ENCODE data around the gene ZMYM4. TPM values are rescaled to one million over a fixed set of nuclear protein-coding genes. Genes with fewer than 3 reads are reported as not detected.

ZMYM4 gene
- total RNA-seq, 3 donors from 2014 or later (not counting 1 experiment from before 2014, with no cell fraction given) = 41.0 to 48.0 (median 45.8) TPM

GRCh38 chr1:35290452-35290851 is 21.9 kb downstream of the ZMYM4 start:
- H3K4me1 ChIP-seq (ENCODE audit: control insufficient read depth, insufficient read depth, low read length) = no peaks in the 10 kb centered on the region
- ATAC-seq (no peak), DNase-seq (no peak)
- peaks cover 2% of the 10 kb centered on the region for H3K36me3 ChIP-seq (ENCODE audit: control insufficient read depth, insufficient read depth, low read length)
- H3K4me3 ChIP-seq (ENCODE audit: low read length) = no peak overlapping the region
- no peaks in the 10 kb centered on the region for H3K9me3 ChIP-seq (ENCODE audit: control insufficient read depth, insufficient read depth, low read length)
- Mint-ChIP-seq H3K27me3 (ENCODE audit: low read depth in 2 of 2) (no peaks in the 10 kb centered on the region), H3K4me3 (no peak overlapping the region), H3K27ac (no peak overlapping the region), H3K9me3 (no peaks in the 10 kb centered on the region), H3K36me3 (no peaks in the 10 kb centered on the region), H3K4me1 (peaks cover 12 to 27% of the 10 kb centered on the region in 2 donors)
- intact Hi-C loops (cut with micrococcal nuclease) = no loop called here
- no peak for TF ChIP-seq CTCF (IDR thresholded peaks at IDR 0.05)
- no peaks in the 10 kb centered on the region for H3K27me3 ChIP-seq (ENCODE audit: control insufficient read depth, insufficient read depth, low read length)
- H3K27ac ChIP-seq (ENCODE audit: low read length) = no peak overlapping the region
- 100% methylated on average over 2 of the region's 2 CpGs for WGBS (ENCODE audit: insufficient coverage)

DNA sequence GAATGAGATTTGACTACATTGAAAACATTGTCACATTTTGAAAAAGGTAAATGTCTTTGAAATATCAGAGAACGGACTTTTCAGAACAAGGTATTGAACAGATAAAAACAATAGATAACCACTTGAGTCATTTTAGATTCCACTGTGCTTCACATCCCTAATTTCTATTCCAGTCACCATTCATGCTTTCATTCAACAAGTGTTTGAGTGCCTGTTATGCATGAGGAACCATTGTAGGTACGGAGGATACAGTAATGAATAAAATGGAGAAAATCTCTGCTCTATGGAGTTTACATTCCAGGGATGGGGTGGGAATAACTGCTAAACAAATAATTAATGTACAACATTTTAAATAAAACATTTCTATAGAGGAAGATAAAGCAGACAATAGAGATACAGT is 26.3 kb downstream of the ZMYM4 start:
- Histone ChIP-seq H3K9me3 (ENCODE audit: control insufficient read depth, insufficient read depth, low read length) (no peaks in the 10 kb centered on the region), H3K27me3 (ENCODE audit: control insufficient read depth, insufficient read depth, low read length) (no peaks in the 10 kb centered on the region), H3K4me1 (ENCODE audit: control insufficient read depth, insufficient read depth, low read length) (no peaks in the 10 kb centered on the region), H3K36me3 (ENCODE audit: control insufficient read depth, insufficient read depth, low read length) (peaks cover 4% of the 10 kb centered on the region), H3K4me3 (ENCODE audit: low read length) (no peak overlapping the region), H3K27ac (ENCODE audit: low read length) (no peak overlapping the region)
- DNase-seq (no peak), ATAC-seq (no peak)
- 100% methylated on average over 2 of the region's 2 CpGs for WGBS (ENCODE audit: insufficient coverage)
- no peaks in the 10 kb centered on the region for H3K36me3 Mint-ChIP-seq
- H3K4me1 Mint-ChIP-seq = peaks cover 7 to 12% of the 10 kb centered on the region in 2 donors
- no peak overlapping the region for H3K27ac Mint-ChIP-seq
- H3K27me3 Mint-ChIP-seq (ENCODE audit: low read depth in 2 of 2) = no peaks in the 10 kb centered on the region
- no peak overlapping the region for H3K4me3 Mint-ChIP-seq
- intact Hi-C loops (cut with micrococcal nuclease) = no loop called here
- no peak for TF ChIP-seq CTCF (IDR thresholded peaks at IDR 0.05)
- H3K9me3 Mint-ChIP-seq = no peaks in the 10 kb centered on the region

DNA sequence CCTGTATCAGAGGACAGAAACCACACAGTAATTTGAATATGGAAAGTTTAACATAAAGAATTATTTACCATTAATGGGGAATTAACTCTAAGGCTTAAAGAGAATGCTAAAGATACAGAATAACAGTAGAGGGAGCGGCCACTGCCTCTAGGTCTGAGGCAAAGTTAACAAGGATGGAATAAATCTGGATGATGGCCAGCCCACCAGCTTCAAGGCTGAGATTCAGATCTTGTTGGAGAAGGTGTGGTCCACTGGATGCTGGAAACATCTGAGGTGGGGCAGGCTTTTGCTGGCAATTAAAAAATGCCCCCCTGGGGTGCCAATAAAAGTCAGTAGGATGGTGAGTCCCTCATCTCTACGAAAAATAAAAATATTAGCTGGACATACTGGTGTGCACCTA is 29.4 kb downstream of the ZMYM4 start:
- Mint-ChIP-seq H3K27ac (no peak overlapping the region), H3K4me1 (peaks cover 11 to 15% of the 10 kb centered on the region in 2 donors), H3K27me3 (ENCODE audit: low read depth in 2 of 2) (no peaks in the 10 kb centered on the region), H3K4me3 (no peak overlapping the region), H3K36me3 (no peaks in the 10 kb centered on the region), H3K9me3 (no peaks in the 10 kb centered on the region)
- ATAC-seq = no peak
- no peaks in the 10 kb centered on the region for H3K9me3 ChIP-seq (ENCODE audit: control insufficient read depth, insufficient read depth, low read length)
- TF ChIP-seq CTCF (IDR thresholded peaks at IDR 0.05) = no peak
- H3K27ac ChIP-seq (ENCODE audit: low read length) = no peak overlapping the region
- no peaks in the 10 kb centered on the region for H3K4me1 ChIP-seq (ENCODE audit: control insufficient read depth, insufficient read depth, low read length)
- no peak for DNase-seq
- H3K36me3 ChIP-seq (ENCODE audit: control insufficient read depth, insufficient read depth, low read length) = peaks cover 2% of the 10 kb centered on the region
- 90% methylated on average over 2 of the region's 2 CpGs for WGBS (ENCODE audit: insufficient coverage)
- no peak overlapping the region for H3K4me3 ChIP-seq (ENCODE audit: low read length)
- no peaks in the 10 kb centered on the region for H3K27me3 ChIP-seq (ENCODE audit: control insufficient read depth, insufficient read depth, low read length)
- intact Hi-C loops (cut with micrococcal nuclease) = loop anchor here (1.0 kb wide), 1 partner anchor 96 kb away; no protein-coding TSS in a partner anchor

DNA sequence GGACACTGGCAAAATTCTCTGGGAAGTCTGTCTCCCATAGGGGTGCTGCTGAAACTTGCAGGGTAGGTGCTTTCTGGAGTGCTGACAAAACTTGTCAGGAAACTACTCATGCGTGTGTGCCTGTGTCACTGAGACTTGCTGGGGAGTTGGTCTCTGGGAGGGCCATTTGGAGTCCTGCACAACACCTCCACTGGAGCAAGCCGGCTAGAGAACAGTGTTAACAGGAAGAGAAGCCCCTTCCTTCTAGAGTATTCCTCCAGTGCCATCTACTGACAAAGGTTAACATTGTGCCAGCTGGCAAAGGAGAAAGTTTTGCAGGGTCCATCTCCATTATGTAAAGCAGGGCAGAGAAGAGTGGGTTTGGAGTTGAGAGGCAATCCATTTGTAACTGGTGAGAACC is 30.0 kb downstream of the ZMYM4 start:
- WGBS (ENCODE audit: insufficient coverage) = 9% methylated on average over 2 of the region's 2 CpGs
- peaks cover 11 to 15% of the 10 kb centered on the region in 2 donors for H3K4me1 Mint-ChIP-seq
- Histone ChIP-seq H3K9me3 (ENCODE audit: control insufficient read depth, insufficient read depth, low read length) (no peaks in the 10 kb centered on the region), H3K27me3 (ENCODE audit: control insufficient read depth, insufficient read depth, low read length) (no peaks in the 10 kb centered on the region), H3K27ac (ENCODE audit: low read length) (no peak overlapping the region), H3K36me3 (ENCODE audit: control insufficient read depth, insufficient read depth, low read length) (peaks cover 2% of the 10 kb centered on the region), H3K4me3 (ENCODE audit: low read length) (no peak overlapping the region), H3K4me1 (ENCODE audit: control insufficient read depth, insufficient read depth, low read length) (no peaks in the 10 kb centered on the region)
- H3K9me3 Mint-ChIP-seq = no peaks in the 10 kb centered on the region
- peak in 1 of 2 donors; percentile 72 for DNase-seq
- intact Hi-C loops (cut with micrococcal nuclease) = loop anchor here (1.0 kb wide), 1 partner anchor 96 kb away; no protein-coding TSS in a partner anchor
- TF ChIP-seq CTCF (IDR thresholded peaks at IDR 0.05) = peak; percentile 35
- H3K4me3 Mint-ChIP-seq = no peak overlapping the region
- peak overlapping the region in 1 of 2 donors; percentile 29 for H3K27ac Mint-ChIP-seq
- no peaks in the 10 kb centered on the region for H3K36me3 Mint-ChIP-seq
- peak; percentile 72 to 87 (median 79) for ATAC-seq
- no peaks in the 10 kb centered on the region for H3K27me3 Mint-ChIP-seq (ENCODE audit: low read depth in 2 of 2)

Measured in natural killer cell (primary cell).